ENCODE results near the gene AGBL3.
"Not testable (repeated sequence)": the region's sequence is repeated elsewhere in the genome, so short reads cannot be mapped to it uniquely, and the experiment has no call there.

The AGBL3 gene

DNA sequence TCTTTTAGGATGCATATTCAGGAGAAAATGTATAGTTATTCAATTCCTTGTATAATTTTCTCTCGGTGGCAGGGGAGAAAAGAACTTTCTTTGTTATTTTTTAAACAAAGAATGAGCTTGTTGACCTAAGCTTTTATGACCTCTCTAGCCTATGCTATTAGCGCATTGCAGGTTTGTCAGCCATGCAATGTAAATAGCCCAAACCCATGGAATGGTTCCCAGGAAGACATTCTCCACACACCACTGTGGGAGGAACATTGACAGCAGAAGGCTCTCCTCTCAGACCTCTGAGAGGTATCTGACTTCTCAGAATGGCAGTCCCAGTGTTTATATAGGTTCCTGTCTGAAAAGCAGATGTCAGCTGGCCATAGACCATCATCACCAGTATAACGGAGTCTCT is 19.6 kb upstream of the AGBL3 start:
- no peak for DNase-seq (ENCODE audit: low read depth)

DNA sequence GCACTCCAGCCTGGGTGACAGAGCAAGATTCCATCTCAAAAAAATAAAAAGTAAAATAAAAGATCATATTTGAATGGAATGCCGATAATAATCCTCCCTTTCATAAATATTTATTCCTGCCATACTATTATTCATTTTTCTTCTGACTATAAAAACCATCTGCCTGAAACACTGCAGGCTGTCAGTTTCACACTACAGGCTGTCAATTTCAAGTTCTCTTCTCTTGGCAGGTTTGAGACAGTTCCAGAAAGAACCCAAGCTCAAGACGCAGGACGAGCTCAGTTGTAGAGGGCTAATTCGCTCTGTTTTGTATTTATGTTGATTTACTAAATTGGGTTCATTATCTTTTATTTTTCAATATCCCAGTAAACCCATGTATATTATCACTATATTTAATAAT is 18.2 kb upstream of the AGBL3 start:
- no peak for DNase-seq (ENCODE audit: low read depth)

DNA sequence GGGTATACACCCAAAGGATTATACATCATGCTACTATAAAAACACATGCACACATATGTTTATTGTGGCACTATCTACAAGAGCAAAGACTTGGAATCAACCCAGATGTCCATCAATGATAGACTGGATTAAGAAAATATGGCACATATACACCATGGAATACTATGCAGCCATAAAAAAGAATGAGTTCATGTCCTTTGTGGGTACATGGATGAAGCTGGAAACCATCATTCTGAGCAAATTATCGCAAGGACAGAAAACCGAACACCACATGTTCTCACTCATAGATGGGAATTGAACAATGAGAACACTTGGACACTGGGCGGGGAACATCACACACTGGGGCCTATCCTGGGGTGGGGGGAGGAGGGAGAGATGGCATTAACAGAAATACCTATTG is 4.7 kb upstream of the AGBL3 start:
- DNase-seq (ENCODE audit: low read depth) = not testable (repeated sequence)

DNA sequence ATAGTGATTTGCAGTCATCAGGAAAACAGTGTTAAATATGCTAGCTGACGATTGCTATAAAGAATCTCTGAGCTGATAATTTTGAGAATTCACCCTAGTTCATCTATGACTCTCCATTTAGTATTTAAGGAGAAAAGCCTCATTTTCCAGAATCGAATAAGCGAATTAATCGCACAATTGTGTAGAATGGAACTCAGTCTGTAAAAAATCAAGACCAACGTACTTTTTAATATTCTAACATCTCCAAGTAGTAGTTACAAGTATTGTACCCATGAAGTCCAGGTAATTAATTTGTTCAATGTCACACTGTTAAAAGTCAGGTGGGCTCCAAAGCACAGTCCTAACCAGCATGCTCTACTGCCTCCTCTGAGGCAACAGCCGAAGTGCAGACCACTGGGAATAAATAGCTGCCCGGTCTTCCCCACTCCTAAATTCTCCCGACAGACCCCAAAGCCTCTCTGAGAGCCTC is 380 bp upstream of the AGBL3 start:
- no peak for DNase-seq (ENCODE audit: low read depth)

DNA sequence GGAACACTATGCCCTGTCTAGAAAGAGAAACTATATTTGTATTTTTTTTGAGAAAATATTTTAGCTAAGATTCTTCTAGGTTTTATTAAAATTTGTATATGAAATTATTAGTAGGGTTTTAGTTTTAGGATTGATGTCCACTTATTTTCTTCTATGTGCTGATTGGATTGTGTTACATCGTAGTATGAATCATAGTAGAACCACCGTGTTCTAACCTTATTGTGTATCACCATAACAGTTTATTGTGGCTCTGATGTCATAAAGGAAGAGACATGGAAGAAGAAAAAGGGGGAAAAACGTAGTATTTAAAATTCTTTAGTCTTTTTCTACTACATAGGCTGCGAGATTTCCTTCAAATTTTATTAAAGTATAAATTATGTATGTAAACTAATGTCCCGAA is 1.9 kb downstream of the AGBL3 start:
- DNase-seq (ENCODE audit: low read depth) = no peak

DNA sequence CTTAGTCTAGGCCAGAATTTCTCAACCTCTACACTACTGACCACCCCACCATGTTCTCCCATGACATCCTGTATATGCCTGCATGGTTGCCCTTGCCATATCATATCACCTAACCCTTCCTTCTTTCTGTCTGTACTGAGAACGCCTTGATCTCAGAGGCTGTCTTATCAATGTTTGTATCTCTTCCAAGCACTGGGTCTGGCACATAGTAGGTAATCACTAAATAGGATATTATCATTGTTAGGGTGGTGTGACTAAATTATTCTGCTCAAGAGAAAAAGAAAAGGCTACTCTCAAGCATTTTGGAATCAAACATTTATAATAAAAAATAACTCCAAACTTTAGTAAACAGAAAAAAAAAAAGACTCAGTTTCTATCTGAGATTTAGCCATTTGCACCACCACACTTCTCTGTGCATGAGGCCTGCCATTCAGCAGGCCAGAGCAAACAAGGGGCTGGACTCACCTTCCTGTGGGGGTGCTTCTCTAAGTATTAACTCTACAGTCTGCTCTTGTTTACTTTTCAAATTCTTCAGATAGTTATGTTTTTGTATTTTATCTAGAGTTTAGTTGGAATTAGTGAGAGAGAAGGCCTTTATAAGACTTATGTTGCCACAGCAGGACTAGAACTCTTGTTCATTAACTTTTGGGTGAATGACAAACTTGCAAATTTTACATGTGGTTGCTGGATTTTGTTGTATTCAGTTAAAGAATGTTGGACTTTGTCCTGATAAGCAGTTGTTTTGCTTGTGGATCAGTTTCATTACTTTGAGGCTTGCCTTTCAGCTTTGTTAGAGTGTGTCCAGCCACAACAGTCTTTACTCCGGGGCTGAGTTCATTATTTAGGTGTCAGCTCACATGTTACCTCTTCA is 5.4 kb downstream of the AGBL3 start:
- no peak for DNase-seq (ENCODE audit: low read depth)

DNA sequence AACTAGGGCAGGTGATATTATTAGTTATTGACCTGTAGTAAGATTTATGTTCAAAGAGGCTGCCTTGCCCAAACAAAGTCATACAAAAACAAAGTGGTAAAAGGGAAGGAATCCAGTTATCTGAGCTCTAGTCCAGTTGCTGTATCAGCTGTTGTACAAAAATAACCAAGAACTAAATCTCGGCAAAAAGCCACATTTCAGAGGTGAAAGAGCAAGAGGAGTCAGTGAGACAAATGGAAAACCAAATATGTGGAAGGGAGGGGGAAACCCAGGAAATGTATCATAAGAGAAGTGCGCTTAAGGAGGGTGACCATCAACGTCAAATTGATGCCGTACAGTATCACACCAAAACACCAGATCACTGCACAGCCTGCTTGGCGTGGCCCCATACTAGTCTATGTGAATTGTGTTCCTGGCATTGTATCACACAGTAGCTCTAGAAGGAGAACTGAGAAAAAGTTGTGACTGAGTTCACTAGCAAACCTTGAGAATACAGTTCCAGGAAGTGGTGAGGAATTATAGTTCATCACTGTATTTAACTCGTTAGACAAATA is 6.4 kb downstream of the AGBL3 start:
- DNase-seq (ENCODE audit: low read depth) = no peak

DNA sequence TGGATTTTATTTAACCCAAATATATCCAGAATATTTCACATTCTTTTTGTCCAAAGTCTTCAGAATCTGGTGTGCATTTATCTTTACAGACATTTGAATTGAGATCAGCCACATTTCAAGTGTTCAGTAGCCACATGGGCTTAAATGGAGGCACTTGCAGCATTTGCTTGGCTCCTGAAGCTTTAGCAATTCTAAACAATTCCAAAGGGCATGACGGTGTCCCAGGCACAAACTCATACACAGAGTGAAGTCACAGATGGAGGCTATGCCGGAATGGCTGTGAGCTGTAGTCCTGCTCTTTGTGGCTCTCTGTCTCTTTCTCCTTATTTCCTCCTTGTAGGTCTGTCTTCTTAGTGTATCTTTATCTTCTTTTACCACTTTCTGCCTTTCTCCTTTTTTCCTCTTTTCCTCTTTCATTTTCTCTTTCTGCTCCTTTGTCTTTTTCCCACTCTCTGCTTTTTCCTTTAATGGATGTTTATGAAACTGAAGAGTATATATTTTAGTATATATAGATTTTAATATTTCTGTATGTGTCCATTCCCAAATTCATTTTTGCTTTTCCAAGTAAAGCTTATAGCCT is 7.7 kb downstream of the AGBL3 start:
- DNase-seq (ENCODE audit: low read depth) = no peak

DNA sequence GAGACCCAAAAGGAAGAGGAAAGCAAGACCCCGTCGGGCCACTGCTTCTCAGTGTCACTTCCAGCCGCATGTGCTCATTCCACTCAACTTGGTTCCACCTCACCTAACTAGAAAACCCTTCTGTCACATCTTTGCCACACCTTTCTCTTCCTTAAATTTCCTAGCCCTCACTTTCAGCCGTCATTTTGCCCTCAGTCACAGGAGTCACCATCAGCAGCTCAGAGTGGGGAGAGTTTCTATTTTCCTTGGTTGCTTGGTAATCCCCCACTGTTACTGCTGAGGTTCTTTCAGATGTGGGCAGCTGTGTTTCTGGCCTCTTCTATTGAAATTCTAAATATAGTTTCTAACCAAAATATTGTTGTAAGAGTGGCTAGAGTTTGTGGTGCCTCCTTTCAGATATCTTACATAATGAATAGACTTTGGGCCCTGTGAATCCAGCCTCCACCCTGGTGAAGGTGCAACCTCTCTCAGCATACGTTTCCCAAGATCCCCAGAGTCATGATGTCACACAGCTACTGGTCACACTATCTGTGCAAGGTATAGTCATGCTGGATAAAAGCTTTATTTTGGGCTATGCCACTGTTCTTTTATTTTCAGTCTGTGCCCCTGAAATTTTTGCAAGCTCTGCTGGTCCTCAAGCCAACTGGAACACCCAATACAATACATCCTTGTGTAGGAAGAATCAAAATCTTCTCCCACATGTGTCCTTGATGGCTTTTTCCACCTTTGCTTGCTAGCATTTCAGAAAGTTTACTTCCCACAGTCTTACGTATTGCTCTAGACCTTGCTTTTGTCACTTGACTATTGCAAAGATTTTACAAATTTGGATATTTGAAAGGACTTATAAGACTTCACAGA is 9.2 kb downstream of the AGBL3 start:
- no peak for DNase-seq (ENCODE audit: low read depth)

DNA sequence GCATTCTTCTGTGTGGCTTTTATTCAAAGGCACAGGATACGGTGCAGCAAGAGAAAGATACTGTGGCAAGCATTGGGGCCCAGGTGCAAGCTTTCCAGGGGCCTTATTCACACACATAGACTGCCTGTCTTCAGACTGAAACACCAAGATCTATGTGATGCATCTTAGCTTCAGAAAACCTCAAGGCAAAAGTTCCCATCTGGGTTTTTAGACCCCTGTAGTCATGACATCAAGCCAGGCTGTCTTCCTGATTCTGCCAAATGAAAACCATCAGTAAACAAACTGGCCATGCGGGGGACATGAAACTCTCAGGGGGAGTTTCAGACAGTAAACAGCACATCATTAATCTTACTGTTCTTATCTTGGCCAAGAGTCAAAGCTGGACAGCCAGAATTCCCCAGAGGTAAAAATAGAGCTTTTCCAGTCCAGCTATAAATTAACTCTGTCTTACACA is 9.8 kb downstream of the AGBL3 start:
- DNase-seq (ENCODE audit: low read depth) = no peak

DNA sequence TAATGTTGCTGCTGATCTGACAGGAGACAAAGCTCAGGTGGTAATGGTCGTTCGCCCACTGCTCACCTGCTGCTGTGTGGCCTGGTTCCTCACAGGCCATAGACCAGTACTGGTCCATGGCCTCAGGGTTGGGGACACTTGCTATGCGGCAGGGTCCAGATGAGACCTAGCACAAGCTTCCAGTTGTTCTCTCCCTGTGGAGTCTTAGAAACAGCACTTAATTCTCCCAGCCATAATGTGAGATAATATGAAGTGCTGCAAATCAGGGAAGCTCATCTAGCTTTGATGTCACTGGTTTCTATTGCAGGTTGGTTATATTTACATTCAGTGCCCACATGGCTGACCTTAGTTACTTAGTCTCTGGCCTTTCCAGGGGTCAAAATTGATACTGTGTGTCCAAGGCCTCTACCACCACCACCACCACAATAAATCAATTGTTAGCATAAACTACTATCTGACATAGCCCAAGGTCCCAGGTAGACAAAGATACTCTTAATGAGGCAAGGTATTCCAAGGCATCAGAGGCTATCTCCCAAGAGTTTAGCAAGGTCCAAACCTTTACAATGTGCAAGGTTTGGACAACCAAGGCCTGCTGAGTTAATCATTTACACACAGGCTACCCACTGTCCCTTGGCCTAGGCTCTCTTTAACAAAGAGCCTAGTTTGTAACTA is 11.0 kb downstream of the AGBL3 start:
- DNase-seq (ENCODE audit: low read depth) = no peak

DNA sequence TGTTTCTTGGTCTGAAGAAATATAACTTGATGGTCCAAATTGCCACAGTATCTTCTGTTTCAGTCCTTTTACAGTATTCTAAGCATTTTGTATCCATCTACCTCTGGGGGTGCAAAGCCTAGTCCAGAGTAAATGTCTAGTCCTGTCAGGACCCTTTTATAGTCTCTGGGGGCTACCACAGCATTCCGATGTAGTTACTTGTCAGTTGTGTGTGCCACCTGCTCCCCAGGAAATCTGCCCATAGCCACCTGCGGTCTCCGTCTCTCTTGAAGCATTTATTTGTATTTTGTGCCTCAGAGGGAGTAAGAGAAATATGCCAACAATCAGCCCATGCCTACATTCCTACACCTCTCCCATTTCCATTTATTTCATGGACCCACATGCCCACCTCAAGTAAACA is 12.8 kb downstream of the AGBL3 start:
- DNase-seq (ENCODE audit: low read depth) = no peak

DNA sequence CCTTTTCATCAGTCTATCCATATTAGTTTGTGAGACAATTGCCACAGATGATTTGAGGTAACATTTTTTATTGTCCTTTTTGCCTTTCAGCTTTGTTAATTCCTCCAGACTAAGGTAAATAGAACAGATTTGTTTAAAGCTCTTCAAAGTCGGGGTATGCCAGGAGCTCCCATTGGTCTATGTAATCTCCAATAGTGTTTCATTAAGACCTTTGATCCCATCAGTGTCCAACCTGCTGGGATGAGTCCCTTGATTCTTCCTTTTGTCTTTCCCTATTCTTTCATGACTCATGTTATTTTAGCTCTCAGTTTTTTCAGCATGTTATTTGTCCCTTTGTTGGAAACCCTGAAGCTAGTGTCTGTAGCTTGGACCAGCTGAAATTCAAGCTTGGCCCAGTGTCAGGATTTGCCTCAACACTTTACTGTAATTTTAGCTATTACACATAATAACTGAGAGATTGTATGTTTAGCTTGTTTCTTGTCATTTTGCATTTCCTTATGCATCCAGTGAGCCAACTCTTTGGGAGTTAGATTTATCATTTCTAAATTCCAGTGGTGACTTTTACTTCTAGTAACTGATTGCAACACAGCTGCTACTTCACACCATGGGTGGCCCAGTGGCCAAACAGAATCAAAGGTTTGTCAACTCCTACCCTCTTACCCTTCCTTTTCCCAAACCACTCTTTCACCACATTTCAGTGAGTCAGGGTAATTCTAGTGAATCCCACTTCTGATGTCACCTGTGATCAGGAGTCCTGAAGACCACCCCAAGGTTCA is 15.3 kb downstream of the AGBL3 start:
- no peak for DNase-seq (ENCODE audit: low read depth)

DNA sequence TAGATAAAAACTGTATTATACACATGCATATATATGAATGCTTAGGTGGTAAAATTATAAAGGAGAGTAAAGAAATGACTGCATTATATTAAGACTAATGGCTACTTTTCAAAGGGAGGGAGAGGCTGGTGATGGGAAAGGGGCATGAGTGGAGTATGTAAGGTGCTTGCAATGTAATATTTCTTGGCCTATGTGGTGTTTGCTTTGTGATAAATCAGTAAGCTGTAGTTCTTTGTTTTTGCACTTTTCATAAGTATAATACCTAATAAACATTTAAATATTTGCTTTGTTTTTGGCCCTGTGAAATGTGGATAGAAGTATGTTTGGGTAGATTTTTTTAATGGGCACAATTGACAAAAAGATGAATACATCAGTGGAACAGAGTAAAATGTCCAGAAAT is 25.9 kb downstream of the AGBL3 start:
- DNase-seq (ENCODE audit: low read depth) = no peak

DNA sequence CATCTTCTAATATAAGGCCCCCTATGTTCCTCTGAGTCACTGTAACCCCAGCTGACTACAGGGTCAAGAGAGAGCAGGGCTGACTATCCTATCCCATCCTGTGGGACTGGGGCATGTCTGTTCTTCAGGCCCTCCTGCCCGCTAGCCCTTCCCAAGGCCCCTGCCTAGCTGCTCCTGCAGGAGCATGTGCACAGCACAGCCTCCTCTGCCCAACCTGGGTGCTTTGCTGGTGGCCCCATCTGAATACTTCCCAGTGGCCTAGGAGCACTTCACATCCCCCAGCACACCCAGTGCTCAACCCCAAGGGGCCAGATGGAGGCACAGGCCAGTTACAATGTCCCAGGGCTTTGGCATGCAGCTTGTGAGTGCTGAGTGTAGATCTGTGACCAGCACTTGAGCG is 37.3 kb downstream of the AGBL3 start:
- DNase-seq (ENCODE audit: low read depth) = no peak

DNA sequence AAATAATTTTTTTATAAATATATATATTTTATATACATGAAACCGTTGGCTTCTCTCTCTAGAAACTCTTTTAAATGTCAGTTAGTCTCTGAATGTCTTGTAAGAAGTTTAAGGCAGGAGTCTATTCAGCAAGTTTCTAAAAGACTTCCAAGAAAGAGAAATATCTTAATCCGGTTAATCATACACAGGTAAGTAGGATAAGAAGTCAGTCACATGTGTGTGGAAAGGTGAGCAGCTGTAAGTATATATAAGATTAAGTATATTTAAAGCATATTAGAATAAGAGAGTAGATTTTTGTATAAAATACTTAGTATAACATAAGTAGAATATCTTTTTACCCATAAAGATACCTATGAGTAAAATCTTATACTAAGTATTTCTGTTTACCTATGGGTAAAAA is 48.9 kb downstream of the AGBL3 start:
- no peak for DNase-seq (ENCODE audit: low read depth)

DNA sequence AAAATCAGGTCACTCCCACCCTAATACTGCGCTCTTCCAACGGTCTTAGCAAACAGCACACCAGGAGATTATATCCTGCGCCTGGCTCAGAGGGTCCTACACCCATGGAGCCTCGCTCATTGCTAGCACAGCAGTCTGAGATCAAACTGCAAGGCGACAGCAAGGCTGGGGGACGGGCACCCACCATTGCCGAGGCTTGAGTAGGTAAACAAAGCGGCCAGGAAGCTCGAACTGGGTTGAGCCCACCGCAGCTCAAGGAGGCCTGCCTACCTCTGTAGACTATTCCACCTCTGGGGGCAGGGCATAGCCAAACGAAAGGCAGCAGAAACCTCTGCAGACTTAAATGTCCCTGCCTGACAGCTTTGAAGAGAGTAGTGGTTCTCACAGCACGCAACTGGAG is 80.7 kb downstream of the AGBL3 start:
- not testable (repeated sequence) for DNase-seq (ENCODE audit: low read depth)

DNA sequence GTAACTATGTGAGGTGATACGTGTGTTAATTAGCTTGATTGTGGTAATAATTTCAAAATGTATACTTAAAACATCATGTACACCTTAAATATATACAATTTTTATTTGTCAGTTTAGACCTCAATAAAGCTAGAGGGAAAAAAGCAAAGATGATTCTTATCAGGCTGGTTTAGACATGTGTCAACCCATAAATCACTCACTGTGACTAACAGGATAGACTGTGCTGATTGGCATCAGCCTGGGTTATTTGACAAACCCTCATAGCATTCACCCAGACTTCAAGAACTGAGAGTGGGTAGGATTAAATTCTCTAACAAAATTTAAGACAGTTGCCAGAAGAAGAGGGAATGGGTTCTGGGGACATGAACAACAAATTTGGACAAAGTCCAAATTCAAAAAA is 87.8 kb downstream of the AGBL3 start:
- no peak for DNase-seq (ENCODE audit: low read depth)

DNA sequence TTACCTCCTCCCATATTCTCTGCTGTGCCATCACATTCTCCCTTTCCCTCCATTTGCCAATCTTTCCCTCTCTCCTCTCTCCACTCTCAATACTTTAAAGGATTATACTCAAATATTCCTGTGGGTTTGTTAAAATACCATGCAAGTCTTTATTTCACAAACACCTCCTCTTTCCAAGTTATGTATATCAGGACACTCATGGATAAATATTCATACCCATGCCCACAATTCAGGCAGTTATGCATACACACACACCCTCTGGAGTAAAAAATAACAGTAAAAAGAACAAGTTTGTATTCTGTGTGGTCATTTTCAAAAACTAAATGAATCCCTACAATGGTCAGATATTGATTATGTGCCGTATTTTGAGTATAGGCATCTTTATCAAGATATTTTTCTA is 88.2 kb downstream of the AGBL3 start:
- no peak for DNase-seq (ENCODE audit: low read depth)

DNA sequence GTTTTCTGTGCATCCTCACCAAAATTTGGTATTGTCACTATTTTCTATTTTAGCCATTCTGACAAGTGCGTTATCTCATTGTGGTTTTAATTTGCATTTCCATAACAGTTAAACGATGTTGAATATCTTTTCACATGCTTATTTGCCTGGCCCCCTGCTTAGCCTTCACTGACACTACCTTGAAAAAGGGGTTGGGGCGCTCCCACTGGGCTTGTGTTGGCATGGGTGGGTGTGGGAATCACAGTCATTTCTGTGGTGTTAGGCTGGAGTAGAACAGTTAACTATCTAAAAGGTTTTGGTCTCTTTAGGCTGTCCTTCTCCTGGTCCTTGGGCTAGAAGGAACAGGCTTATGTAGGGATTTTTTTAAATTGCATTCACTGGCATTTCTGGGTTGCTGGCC is 89.4 kb downstream of the AGBL3 start:
- DNase-seq (ENCODE audit: low read depth) = no peak

DNA sequence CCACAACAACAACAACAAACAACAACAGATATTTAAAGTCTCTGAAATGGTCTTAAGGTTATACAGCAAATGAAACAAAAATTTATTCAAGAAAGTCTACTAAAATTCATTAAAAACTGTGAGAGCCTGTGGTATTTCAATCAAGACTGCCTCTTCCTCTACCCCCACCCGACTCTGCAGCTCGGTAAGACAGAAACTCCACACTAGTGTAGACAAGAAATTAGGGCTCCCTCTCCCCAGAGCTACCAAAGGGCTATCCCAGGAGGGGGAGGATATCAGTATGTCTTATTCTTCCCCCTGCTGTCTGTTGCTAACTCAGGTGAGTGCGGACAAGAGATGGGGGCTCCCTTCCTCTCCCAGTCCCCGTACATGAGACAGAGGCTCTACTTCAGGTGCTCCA is 90.6 kb downstream of the AGBL3 start:
- no peak for DNase-seq (ENCODE audit: low read depth)

All from HS-27A (cell line).